ENCODE measurements around the gene CARM1.
A peak's percentile ranks its signal among the peaks of the same experiment; 100 is the strongest.
"Not testable (repeated sequence)": the region's sequence is repeated elsewhere in the genome, so short reads cannot be mapped to it uniquely, and the experiment has no call there.

CARM1 gene

GRCh38 chr19:10830931-10831779, 40.2 kb upstream of the CARM1 start:
- Histone ChIP-seq H3K27ac (peak overlapping the region in 2 of 11 experiments; percentile 2 to 5; a peak in 2 of 22 replicates), H3K4me2 (no peak overlapping the region), H3K9ac (peak overlapping the region in 2 of 11 experiments; percentile 3 to 37; a peak in 1 of 22 replicates), H3K9me3 (replicated peaks in 1 of 11) (no peaks in the 10 kb centered on the region), H3K4me3 (no peak overlapping the region), H3K27me3 (no peaks in the 10 kb centered on the region), H3K4me1 (peaks cover under 1 to 16% (median 11%) of the 10 kb centered on the region in 10 experiments; a peak in 19 of 20 replicates), H4K20me1 (peaks cover 30 to 88% (median 73%) of the 10 kb centered on the region in 11 experiments; a peak in 21 of 22 replicates), H3K36me3 (peaks cover 78 to 93% (median 89%) of the 10 kb centered on the region in 11 experiments)
- TF ChIP-seq Cebpa-rat (IDR thresholded peaks at IDR 0.05) = no peak

DNA sequence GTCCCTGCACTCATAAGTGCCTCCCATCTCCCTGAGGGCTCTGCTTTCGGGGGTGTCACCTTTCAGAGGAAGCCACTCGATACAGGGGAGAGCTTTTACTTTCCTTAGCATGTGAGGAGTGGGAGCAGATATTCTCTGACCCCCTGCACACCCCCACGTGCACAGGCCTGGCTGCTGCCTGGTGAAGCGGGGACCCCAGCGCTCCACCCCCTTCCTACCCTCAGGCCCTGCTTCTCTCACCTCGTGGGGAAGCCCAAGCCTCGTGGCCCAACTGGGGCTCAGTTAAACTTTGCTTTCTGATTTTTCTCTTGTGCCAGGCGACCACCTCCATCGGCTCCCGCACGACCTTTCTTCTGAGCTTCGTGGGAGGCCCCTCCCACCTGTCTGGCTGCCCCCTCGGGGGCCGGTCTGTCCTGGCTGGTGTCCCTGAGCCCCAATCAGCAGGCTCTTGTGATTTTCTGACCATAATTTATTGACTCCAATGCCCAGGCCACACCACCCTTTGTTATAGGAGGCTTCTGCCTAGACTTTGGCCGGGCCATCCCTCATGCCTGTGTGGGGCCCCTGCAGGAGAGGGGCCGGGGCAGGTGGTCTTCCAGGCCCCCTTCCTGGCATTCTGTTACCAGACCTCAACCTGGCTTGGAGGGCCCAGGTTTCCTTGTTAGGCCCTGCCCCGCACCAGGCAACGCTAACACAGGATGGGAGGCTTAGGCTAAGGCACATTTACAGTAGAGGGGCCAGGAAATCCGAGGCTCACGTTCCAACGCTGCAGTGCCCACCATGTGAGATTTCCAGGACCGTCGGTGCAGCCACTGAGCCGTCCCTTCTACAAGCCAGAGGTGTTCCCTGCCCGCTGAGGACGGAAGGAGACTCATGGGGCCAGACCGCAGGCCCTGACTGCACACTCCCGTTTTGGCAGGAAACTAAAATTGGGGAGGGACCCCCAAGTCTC, 39.1 kb upstream of the CARM1 start:
- Histone ChIP-seq H3K4me2 (no peak overlapping the region), H3K36me3 (peaks cover 67 to 82% (median 78%) of the 10 kb centered on the region in 11 experiments), H3K9me3 (replicated peaks in 1 of 11) (peaks cover 6 to 9% (median 8%) of the 10 kb centered on the region in 11 experiments; a peak in 18 of 22 replicates), H3K27me3 (no peaks in the 10 kb centered on the region), H3K4me3 (no peak overlapping the region), H3K4me1 (peaks cover 7 to 17% (median 14%) of the 10 kb centered on the region in 10 experiments; a peak in 17 of 20 replicates), H4K20me1 (peaks cover 24 to 80% (median 65%) of the 10 kb centered on the region in 11 experiments; a peak in 21 of 22 replicates), H3K9ac (peak overlapping the region in 3 of 11 experiments; percentile 2 to 37 (median 23); a peak in 2 of 22 replicates), H3K27ac (no peak overlapping the region; a peak in 1 of 22 replicates)
- TF ChIP-seq Cebpa-rat (IDR thresholded peaks at IDR 0.05) = no peak

DNA sequence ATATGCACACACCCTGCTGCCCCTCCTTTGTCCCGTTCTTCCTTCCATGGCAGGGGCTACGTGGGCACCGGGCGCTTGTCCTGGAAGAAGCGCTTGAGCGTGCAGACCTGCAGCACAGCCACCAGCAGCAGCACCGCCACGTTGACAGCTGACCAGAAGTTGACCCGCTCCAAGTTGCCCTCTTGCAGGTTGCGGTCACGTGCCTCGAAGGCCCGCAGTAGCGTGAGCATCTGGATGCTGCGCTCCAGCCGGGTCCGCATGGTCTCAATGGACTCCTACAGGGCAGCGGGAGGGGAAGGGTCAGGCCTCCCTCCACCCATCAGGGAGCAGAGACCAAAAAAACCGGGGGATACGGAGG, 38.4 kb upstream of the CARM1 start:
- H3K4me2 ChIP-seq = no peak overlapping the region
- H3K4me1 ChIP-seq = peaks cover 7 to 17% (median 14%) of the 10 kb centered on the region in 10 experiments; a peak in 17 of 20 replicates
- H3K9me3 ChIP-seq (replicated peaks in 1 of 11) = peaks cover 6 to 15% (median 11%) of the 10 kb centered on the region in 11 experiments; a peak in 18 of 22 replicates
- no peak overlapping the region for H3K4me3 ChIP-seq
- peak overlapping the region in 1 of 11 experiments; percentile 4; a peak in 1 of 22 replicates for H3K27ac ChIP-seq
- H3K27me3 ChIP-seq = no peaks in the 10 kb centered on the region
- H3K9ac ChIP-seq = peak overlapping the region in 2 of 11 experiments; percentile 14 to 23; a peak in 1 of 22 replicates
- TF ChIP-seq Cebpa-rat (IDR thresholded peaks at IDR 0.05) = no peak
- H4K20me1 ChIP-seq = peaks cover 24 to 74% (median 65%) of the 10 kb centered on the region in 11 experiments; a peak in 21 of 22 replicates
- peaks cover 60 to 75% (median 71%) of the 10 kb centered on the region in 11 experiments for H3K36me3 ChIP-seq

- peak overlapping the region in 4 of 11 experiments; percentile 18 to 93 (median 58); a peak in 5 of 22 replicates for H3K9ac ChIP-seq
- peaks cover 7 to 17% (median 14%) of the 10 kb centered on the region in 10 experiments; a peak in 17 of 20 replicates for H3K4me1 ChIP-seq
- H3K27me3 ChIP-seq = no peaks in the 10 kb centered on the region
- peak overlapping the region in 8 of 11 experiments; percentile 1 to 98 (median 68); a peak in 12 of 22 replicates for H3K27ac ChIP-seq
- peak overlapping the region in 10 of 11 experiments; percentile 3 to 64 (median 42); a peak in 17 of 22 replicates for H3K4me2 ChIP-seq
- H3K36me3 ChIP-seq = peaks cover 37 to 52% (median 48%) of the 10 kb centered on the region in 11 experiments
- H3K9me3 ChIP-seq (replicated peaks in 1 of 11) = peaks cover 14 to 38% (median 29%) of the 10 kb centered on the region in 11 experiments; a peak in 20 of 22 replicates
- no peak for TF ChIP-seq Cebpa-rat (IDR thresholded peaks at IDR 0.05)
- H4K20me1 ChIP-seq = peaks cover 16 to 51% (median 46%) of the 10 kb centered on the region in 11 experiments; a peak in 21 of 22 replicates
- H3K4me3 ChIP-seq = peak overlapping the region in 9 of 10 experiments; percentile 8 to 79 (median 67); a peak in 14 of 20 replicates
Observed at GRCh38 chr19:10835089-10835753, 36.1 kb upstream of the CARM1 start.

DNA sequence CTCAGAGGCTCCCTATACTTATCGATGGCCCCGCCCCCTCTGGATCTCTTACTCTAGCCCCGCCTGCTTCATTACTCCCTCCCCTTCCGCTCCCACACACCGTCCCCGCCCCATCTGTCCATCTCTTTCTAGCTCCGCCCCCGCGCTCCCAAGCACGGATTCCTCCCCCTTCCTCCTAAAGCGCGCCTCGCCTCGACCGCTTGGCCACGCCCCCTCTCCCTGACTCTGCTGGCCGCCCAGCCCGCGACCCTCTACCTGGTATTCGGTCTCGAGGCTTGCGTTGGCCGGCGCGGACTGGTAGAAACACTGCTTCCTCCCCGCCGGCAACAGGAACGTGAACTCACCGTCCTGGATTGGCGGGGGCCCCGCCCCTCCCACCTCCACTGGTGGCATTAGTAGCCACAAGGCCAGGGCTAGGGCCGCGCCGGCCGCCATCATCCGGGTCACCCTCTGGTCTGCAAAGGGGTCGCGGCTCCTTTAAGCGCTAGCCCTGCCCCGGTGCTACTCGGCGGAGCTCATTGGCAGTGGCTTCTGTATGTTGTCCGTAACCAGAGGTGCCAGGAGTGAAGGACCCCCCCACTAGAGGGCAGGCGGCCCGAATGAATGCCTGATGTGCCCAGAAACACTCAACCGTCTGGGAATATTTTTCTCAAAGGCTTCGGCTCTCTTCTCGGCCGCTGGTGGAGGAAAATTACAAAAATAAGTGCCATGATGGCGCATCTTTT, 35.4 kb upstream of the CARM1 start, which contains the start of gene TMED1:
TSS of gene TMED1 (minus strand) at position 459 of the 725 bp plus-strand sequence. CDS start at position 438, 21 bp downstream.
- H3K4me1 ChIP-seq = peaks cover 7 to 17% (median 14%) of the 10 kb centered on the region in 10 experiments; a peak in 17 of 20 replicates
- H4K20me1 ChIP-seq = peaks cover 16 to 44% (median 40%) of the 10 kb centered on the region in 11 experiments; a peak in 21 of 22 replicates
- peaks cover 30 to 45% (median 42%) of the 10 kb centered on the region in 11 experiments for H3K36me3 ChIP-seq
- peak within 1 kb of the TSS; percentile 84 to 97 (median 93) for H3K9ac ChIP-seq
- H3K4me3 ChIP-seq = peak within 1 kb of the TSS; percentile 61 to 79 (median 70)
- H3K9me3 ChIP-seq (replicated peaks in 1 of 11) = peaks cover 14 to 39% (median 29%) of the 10 kb centered on the region in 11 experiments; a peak in 20 of 22 replicates
- no peaks in the 10 kb centered on the region for H3K27me3 ChIP-seq
- H3K27ac ChIP-seq = peak within 1 kb of the TSS; percentile 90 to 98 (median 94)
- peak within 1 kb of the TSS; percentile 72 to 82 (median 80) for H3K4me2 ChIP-seq
- no peak for TF ChIP-seq Cebpa-rat (IDR thresholded peaks at IDR 0.05)

GRCh38 chr19:10836479-10837330, 34.6 kb upstream of the CARM1 start:
- Histone ChIP-seq H3K36me3 (peaks cover 22 to 37% (median 34%) of the 10 kb centered on the region in 11 experiments), H3K27ac (peak overlapping the region; percentile 90 to 98 (median 94)), H3K4me2 (peak overlapping the region; percentile 72 to 82 (median 80)), H3K9me3 (replicated peaks in 1 of 11) (peaks cover 14 to 39% (median 29%) of the 10 kb centered on the region in 11 experiments; a peak in 20 of 22 replicates), H4K20me1 (peaks cover 16 to 36% (median 32%) of the 10 kb centered on the region in 11 experiments; a peak in 20 of 22 replicates), H3K9ac (peak overlapping the region; percentile 84 to 97 (median 93)), H3K4me3 (peak overlapping the region; percentile 61 to 79 (median 70)), H3K27me3 (no peaks in the 10 kb centered on the region), H3K4me1 (peaks cover 7 to 17% (median 14%) of the 10 kb centered on the region in 10 experiments; a peak in 17 of 20 replicates)
- no peak for TF ChIP-seq Cebpa-rat (IDR thresholded peaks at IDR 0.05)

- peaks cover 8 to 27% (median 22%) of the 10 kb centered on the region in 11 experiments; a peak in 20 of 22 replicates for H4K20me1 ChIP-seq
- H3K9me3 ChIP-seq (replicated peaks in 1 of 11) = peaks cover 14 to 43% (median 33%) of the 10 kb centered on the region in 11 experiments; a peak in 20 of 22 replicates
- not testable (repeated sequence) for H3K4me3 ChIP-seq, H3K27me3 ChIP-seq, H3K9ac ChIP-seq, H3K27ac ChIP-seq, H3K4me2 ChIP-seq
- peaks cover 7 to 17% (median 14%) of the 10 kb centered on the region in 10 experiments; a peak in 17 of 20 replicates for H3K4me1 ChIP-seq
- H3K36me3 ChIP-seq = peaks cover 13 to 28% (median 24%) of the 10 kb centered on the region in 11 experiments
Observed at GRCh38 chr19:10837649-10838048, 33.7 kb upstream of the CARM1 start.
